HG03159 (cell line): Measurements from ENCODE around the gene KCNK16.
A peak's percentile ranks its signal among the peaks of the same experiment; 100 is the strongest.
"Not testable (repeated sequence)": the region's sequence is repeated elsewhere in the genome, so short reads cannot be mapped to it uniquely, and the experiment has no call there.

Experiments used
- ATAC-seq: cut with Tn5 transposase; IDR thresholded peaks from one replicate; pipeline ENCODE4 v1.9.1; 2021; ENCODE audit warnings: mild to moderate bottlenecking, moderate library complexity; ENCODE audit not compliant: unreplicated experiment

KCNK16 gene

DNA sequence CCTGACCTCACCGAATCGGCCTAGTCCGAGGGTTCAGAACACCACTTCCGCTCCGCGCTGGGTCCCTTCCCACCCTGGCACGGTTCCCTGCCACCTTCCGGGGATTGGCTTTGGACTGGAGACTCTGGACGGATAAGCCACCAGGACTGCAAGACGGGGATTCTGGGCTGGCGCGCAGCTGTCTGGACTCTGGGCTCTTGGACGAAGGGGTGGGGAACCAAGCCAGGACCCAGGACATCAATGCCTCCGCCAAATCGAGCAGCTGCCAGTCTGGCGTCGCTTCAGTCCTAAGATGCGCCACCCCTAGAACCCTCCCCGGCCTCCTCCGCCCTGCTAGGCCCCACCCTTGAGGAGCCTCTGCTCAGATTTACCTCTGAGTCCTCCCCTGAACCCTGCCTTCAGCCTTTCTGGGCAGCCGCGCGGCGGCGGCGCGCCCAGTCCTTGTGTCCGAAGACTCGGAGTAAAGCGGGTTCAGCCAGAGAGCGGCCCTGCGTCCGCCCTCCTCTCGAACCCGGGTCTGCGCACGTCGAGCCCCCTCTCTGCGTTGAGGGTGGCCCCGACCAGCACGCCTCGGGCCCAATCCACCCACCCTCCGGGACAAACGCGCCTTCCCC, 9.5 kb downstream of the KCNK16 start:
- ATAC-seq: no peak

DNA sequence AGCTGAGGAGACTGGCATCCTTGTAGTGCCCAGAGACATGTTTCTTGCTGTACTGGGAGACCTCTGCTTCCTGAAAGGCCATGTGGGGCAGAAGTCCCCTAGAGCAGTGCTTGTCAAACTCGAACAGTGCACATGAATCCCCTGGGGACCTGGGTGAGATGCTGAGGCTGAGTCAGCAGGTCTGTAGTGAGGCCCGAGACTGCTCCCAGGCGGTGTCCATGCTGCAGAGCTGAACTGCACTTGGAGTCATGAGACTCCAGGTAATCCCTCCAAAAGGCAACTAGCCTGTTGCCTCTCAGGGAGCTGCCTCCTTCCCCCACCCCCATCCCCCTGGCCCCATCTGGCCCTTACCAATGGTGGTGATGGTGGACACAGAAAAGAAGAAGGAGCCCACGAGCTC, 12.0 kb downstream of the KCNK16 start:
- no peak for ATAC-seq

DNA sequence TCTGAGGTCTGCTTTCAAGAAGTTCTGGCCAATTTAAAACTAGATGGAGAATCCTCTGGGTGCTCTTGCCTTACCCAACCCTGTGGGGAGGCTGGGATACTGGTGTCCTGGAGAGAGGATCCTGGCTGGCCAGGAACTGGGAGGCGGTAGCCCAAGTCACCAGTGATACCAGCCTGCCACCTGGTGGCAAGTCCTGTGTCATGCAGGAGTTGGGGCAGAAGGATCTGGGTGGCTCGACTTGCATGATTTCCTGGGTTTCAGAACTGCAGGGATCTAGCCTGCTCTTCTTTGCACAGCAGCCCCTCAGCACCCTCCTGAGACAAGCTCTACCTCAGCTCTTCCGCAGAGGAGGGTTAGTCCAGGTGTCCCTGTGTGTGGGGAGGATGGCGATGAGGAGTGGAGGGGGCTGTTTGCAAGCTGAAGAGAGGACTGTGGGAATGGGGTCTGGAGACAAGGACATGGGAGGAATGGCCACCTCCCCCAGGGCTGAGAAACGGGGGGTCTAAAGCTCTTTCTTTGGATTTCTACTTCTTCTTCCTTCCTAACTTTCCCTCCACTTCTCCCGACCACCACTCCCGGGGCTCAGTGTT, 12.5 kb downstream of the KCNK16 start:
- ATAC-seq: peak; percentile 50

DNA sequence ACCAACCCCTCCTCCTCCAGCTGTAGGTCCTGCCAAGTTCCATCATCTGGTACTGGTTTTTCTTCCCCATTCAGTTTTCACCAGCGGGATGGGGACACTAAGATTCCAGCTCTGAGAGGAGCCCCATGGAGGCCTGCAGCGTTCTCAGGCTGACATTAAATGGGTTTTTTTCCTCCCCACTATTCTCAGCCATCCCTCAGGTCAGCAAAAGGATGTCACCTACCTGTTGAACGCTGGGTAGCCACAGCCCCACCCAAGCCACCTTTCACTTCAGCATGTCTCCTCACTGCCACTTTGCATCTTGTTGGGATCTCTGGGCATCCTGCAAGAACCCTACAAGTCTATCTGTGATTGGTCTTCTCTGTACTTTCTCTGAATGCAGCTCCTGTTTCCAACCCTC, 15.0 kb downstream of the KCNK16 start:
- ATAC-seq: no peak

DNA sequence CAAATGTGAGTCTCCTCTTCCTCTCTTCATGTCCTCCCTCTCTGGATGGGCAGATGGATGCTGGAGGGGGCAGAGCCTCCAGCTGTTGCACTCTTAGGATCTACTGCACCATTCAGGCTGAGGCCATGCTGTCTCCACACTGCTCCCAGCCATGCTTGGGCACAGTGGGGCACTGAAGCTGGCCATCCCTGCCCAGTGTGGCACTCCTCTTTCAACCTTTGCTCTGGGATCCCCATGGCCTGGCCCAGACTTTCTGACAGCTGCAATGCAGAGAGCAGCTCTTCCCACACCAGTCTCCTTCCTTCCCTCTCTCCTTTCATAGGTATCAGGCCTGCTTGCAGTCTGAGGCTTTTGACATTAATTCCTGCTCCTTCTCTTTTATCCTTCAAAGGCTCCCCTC, 17.6 kb downstream of the KCNK16 start:
- ATAC-seq: no peak

DNA sequence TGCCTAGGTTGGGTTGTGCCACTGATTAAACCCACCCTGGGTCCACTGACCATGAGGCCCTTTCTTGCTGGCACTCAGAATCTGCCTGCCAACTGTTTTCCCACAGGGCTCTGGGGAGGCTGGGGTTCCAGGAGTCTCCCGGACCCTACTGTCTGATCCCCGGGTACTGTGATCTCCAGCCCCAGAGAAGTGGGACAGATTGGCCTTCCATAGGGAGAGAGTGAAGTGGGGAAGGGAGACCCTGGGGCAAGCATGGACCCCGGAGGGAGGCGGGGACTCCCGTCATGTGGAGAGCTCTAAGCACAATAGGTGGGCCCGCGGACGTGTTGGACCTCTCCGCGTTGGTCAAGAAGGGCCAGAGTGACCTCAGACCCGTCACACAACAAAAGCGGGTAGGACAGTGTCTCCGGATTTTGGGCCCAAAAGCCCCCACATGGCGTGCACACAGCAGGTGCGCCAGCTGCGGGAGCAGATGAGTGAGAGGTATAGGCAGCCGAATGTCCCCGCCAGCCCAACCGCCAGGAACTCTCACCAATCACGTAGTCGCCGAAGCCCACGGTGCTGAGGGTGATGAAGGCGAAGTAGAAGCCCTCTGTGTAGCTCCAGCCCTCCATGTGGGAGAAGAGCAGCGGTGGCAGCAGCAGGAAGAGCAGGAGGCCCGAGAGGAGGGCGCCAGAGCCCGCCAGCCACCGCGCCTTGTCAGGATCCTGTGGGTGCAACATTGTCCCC, 18.9 kb downstream of the KCNK16 start:
- ATAC-seq: peak; percentile 16

DNA sequence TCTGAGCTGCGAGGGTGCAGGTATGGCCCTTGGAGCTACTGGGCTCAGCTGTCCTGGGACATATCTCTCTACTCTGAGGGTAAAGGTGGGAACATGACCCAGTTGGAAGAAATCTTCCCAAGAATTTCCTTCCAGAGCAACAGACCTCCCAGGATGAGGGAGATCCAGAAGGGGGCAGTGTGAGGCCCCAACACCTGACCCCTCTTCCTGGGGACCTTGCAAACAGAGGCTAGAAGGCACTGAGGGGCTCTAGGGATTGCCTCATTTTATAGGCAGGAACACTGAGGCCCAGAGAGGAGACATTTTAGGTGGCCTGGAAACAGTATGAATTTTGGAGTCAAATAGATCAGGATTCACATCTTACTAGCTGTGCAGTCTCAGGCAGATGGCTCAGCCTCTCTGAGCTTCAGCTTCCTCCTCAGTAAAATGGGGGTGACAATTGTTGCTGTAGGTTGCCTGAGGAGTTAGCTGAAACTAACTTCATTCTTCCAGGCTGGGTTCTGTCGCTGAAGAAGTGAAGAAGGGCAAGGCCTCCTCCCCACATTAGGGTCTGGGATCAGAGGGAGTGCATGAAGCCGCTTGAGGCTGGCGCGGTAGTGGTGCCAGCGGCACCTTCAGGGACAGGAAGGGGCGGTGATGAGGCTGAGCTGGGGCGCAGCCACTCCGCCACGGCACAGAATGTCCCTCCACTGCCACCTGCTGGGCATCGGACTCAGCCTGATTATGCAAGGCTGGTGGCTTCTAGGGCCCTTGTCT, 19.7 kb downstream of the KCNK16 start:
- peak; percentile 83 for ATAC-seq

DNA sequence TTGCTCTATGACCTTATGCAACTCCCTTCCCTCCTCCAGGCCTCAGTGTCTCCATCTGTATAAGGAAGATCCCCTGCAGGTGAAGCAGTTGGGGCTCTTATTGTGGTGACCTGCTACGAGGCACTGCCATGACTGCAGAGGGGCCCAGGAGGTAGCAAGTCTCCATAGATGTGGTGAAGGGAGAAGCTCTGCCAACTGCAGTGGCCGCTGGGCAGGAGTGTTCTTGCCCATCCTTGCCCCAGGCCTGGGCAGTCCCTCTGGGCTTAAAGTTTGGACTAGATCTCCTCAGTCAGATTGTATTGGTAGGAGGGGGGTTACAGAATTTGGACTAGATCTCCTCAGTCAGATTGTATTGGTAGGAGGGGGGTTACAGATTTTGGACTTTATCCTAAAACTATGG, 20.5 kb downstream of the KCNK16 start:
- ATAC-seq: no peak

DNA sequence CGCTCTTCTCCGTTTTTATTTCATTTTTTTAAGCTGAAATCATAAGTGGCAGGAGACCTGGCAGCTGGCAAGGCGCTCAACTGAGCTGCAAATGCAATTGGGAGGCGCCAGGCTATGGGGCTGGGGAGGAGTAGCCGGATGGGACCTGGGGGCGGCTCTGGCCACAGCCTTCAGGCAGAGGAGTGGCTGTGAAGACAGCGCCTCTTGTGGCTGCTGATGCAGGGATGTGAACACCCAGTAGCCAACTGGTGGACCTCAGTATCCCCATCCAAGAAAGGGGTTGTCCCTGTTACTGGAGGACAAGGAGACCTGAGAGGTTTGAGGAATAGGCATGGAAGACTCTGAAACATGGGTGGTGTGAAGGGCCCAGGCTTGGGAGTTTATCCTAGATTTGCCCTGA, 20.9 kb downstream of the KCNK16 start:
- ATAC-seq: no peak

DNA sequence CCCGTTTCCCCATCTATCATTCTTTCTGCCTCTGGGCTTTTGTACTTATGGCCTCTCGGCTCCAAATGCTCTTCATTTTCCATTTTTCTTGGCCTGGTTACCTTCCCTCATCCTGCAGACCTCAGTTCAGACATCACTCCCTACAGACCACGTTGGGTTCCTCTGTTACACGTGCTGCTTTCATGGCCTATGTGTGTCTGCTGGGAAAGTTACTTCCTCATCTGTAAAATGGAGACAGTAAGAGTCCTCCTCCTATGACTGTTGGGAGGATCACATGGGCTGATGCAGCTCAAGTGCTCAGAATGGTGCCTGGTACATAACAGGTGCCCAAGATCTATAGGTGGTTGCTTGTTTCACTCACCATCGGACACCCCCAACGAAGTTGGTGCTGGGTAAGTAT, 21.8 kb downstream of the KCNK16 start:
- ATAC-seq: no peak

DNA sequence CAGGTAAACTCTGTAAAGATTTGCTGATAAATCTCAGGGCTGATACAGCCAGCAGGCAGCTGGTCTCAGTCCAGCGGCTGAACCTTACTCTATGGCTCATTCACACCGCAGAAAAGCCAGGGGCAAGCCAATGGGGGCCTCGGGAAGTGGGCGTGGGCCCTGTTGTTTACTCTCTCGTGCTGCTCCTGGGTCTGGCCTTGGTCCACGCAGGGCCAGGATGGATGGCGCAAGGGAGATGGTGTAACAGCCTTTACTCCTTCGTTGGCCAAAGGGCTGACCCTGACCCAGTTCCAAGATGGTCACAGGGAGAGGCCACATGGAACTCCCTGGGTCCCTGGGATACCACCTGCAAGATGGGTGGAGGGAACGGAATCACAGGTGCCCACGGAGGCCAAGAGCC, 24.4 kb downstream of the KCNK16 start:
- no peak for ATAC-seq

DNA sequence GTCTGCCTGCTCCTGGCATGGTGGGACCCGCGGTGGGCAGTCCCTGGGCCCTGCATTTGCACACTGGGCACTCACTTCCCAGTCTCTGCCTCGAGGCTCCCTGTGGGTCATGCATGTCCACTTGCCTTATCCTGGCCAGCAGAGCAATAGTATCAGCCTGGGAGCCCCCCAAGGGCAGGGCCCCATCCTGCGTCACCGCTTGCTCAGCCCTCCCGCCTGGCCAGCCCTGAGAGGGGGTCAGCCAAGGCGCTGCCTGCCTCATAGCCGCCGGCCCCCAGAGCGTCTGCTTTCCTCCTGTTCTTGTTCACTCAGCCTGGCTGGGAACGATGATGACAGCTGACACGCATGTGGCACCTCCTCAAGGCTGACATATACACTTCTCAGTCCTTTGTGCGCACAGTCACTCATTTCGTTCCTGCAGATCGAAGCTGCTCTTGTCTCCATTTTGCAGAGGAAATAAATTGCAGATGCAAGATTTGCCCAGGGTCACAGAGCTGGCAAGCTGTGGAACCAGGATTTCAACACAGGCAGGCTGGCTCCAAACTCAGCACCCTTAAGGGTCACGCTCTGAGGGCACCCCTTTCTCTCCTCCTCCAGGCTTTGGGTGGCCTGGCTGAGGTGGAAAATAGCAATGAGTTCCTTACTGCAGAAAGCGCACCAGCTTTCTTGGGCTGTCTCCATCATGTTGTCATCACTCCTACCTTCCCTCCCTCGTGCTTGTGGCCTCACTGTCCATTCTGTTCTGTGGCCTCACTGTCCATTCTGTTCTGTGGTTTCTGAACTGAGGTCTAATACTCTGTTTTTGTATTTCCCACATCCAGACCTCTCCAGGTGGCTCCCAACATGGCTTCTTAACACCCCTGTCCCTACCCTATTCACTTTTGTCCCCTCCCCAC, 25.5 kb downstream of the KCNK16 start:
- no peak for ATAC-seq

DNA sequence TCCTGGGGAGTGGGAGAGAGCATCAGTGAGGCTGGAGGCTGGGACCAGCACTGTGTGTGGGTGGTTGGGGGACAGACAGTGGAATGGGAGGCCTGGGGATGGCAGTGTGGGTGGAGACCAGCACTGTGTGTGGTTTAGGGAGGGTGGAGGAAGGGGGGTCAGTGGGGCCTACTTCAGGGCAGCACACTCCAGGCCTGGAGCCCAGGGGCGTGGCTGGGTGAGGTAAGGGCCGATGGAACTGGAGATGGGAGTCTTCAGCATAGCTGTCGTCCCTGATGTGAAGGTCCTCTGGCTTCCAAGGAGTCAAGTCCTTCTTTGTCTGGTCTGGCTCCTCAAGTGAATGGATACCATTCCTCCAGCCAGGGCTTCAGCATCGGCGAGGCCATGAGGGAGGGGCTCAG, 26.9 kb downstream of the KCNK16 start:
- ATAC-seq: no peak

DNA sequence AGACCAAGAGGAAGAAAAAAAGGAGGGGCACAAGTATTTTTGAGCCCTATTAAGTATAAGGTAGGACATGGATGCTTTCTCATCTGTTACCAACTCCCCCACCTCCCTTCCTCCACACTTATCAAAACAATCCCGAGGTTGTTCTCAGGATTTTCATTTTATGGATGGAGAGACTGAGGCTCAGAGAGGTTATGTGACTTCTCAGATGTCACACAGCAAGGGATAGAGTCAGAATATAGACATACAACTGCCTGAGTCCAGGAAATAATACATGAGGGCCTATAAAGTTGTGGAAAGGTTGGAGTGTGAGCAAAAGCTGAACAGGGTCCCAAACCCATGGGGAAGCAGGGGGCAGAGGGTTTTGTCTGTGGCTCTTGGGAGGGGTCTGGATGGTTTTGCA, 27.6 kb downstream of the KCNK16 start:
- ATAC-seq: no peak

DNA sequence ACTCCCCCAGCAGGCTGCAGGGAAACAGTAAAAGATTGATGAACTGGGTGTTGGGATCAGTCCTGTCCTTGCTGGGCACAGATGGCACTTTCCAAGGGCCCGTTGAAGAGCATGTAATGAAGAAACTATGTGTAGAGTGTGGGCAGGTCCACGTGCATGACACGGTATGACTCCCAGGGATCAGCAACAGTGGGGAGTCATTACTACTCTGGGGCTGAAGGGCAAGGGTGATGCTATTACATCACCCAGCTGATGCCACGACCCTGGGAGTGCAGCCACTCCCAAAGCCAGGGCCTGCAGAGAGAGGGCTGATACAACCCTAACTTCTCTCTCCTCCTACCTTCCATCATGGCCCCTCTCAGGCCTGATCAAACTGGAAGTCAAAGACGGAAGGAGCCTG, 28.4 kb downstream of the KCNK16 start:
- ATAC-seq: no peak

DNA sequence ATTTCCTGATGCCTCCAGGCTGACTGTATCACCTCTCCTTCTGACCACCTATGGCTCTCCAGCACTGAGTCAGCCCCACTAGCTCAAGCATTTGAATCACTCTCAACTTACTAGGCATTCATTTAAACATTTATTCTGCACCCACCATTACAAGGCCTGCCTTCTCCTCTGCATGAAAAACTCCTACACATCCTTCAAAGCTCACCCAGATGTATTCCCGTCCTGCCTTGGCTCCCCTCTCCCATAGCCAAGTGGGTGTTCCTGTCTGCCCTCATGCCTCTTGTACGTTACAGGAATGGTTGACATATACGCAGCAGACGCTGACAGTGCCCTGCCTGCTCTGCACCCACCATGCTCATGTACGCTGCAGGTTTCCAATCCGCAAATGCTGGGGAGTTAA, 29.9 kb downstream of the KCNK16 start:
- no peak for ATAC-seq

DNA sequence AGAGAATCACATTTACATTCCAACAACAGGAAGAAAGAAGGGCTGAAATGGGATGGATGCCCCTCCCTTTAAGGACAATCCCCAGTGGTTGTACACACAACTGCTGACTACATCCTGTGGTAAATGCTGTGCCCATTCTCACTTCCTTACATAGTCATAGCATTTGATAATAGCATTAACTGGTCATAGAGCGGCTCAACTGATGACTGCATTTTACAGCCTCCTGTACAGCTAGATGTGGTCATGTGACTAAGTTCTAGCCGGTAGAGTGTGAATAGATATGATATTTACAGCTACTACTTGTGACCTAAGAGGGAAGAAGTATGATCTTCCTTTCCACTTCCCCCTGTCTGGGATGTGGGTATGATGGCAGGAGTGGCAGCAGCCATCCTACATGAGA, 33.0 kb downstream of the KCNK16 start:
- no peak for ATAC-seq

DNA sequence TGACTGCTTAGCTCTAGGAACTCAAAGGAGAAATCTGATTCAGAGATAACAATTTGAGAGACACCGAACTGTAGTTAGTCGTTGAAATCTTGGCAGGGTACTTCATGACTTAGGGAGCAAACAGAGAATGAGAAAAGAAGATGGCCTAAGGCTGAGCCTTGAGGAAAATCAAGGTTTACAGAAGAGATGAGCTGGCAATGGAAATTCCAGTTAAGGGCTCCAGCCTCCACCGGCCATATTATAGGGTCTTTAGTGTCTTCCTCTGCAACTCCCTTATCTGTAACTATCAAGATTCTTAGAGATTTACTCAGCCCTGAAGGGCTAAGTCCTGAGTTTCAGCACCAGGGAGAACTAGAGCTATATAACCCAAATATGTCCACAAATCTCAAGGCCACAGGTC, 34.9 kb downstream of the KCNK16 start:
- ATAC-seq: no peak

DNA sequence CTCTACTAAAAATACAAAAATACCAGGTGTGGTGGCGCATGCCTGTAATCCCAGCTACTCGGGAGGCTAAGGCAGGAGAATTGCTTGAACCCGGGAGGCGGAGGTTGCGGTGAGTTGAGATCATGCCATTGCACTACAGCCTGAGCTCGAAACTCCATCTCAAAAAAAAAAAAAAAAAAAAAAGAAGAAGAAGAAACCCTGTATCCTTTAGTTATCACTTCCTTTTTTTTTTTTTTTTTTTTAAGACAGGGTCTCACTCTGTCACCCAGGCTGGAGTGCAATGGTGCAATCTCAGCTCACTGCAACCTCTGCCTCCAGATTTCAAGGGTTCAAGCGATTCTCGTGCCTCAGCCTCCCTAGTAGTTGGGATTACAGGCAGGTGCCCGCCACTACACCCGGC, 35.9 kb downstream of the KCNK16 start:
- not testable (repeated sequence) for ATAC-seq

DNA sequence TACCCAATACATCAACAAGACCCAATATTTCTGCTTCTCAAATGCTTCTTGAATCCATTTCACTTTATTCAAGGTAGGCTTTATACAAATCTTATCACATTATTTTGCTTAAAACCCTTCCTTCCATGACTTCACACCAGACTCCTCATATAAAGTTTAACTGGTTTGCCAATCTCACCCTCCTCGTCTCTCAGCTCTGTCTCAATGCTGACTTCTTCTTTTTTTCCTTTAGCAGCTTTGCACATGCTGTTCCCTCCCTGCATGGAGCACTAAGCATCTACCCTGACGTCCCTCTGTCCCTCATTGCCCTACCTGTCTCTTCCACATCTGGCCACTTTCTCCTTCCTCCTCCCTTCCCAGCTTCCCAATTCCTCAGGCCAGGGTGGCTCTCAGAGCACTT, 39.7 kb downstream of the KCNK16 start:
- ATAC-seq: no peak
